Testis (tissue), 3 donors: ENCODE data around the gene LGR5. TPM values are rescaled to one million over a fixed set of nuclear protein-coding genes. Genes with fewer than 3 reads are reported as not detected.

Experiments
- DNase-seq: peaks from one replicate; pipeline ENCODE4 v3.0.0-alpha.2; 2019
- H3K27ac ChIP-seq, 2 donors: fragments of 200-600 bp; sonication (generic); one replicate each; pipeline ENCODE4 v1.5.1; 2019
- H3K27me3 ChIP-seq: fragments of 200-600 bp; sonication (generic); one replicate; pipeline ENCODE4 v1.5.1; 2019
- H3K36me3 ChIP-seq: fragments of 200-600 bp; sonication (generic); one replicate; pipeline ENCODE4 v1.5.1; 2017; ENCODE audit warnings: low read depth; ENCODE audit errors: missing control alignments
- H3K4me1 ChIP-seq: fragments of 200-600 bp; sonication (generic); one replicate; pipeline ENCODE4 v1.5.1; 2019
- H3K4me3 ChIP-seq, 2 donors: fragments of 200-600 bp; sonication (generic); one replicate each; pipeline ENCODE4 v1.5.1; 2017 to 2019
- H3K9me3 ChIP-seq: fragments of 200-600 bp; sonication (generic); one replicate; pipeline ENCODE4 v1.5.1; 2017
- CTCF ChIP-seq, 3 experiments: fragments of 450-650 bp in 2 of 3; fragments of 200-600 bp in 1 of 3; sonication (generic) in 1 of 3; IDR thresholded peaks; one replicate each; pipeline ENCODE4 v1.5.1; 2016 to 2019; ENCODE audit warnings: antibody characterized with exemption in 3 of 3, mild to moderate bottlenecking in 2 of 3, moderate library complexity in 1 of 3
- POLR2A ChIP-seq: fragments of 450-650 bp; IDR thresholded peaks from one replicate; pipeline ENCODE4 v1.6.1; 2017; ENCODE audit warnings: antibody characterized with exemption, mild to moderate bottlenecking, moderate library complexity
- WGBS, 2 donors: methylation state at CpG; one replicate each; pipeline ENCODE4 v1.1.5; 2018; 5-methylcytosine and 5-hydroxymethylcytosine counted together
- intact Hi-C: fragments of 100-400 bp; cut with DNase I; formaldehyde crosslinking; loops from one replicate; pipeline ENCODE4 v1.15.1; 2023; ENCODE audit warnings: low total_unique reads
- polyA plus RNA-seq: library from polyadenylated mRNA; stranded (reverse); fragments of 350-450 nt; fragmentation: Illumina TruSeq; extraction: RNeasy Lipid Tissue Mini Kit (QIAGEN cat#74804); gene quantifications from one replicate; pipeline ENCODE4 v1.2.3, GENCODE V29; 2014; ENCODE audit warnings: low read depth, low replicate concordance; ENCODE audit not compliant: insufficient read depth
- total RNA-seq, 2 donors: library from RNA; depleted of rRNA; stranded (reverse); fragments of >200 nt; gene quantifications; one replicate each; pipeline ENCODE4 v1.2.3, GENCODE V29; 2016

Gene LGR5
- total and polyA plus RNA-seq, 3 donors from 2014 or later = 0.25 to 0.39 (median 0.31) TPM

GRCh38 chr12:71591601-71592000 is 152.0 kb downstream of the LGR5 start:
- no peak for DNase-seq

GRCh38 chr12:71592841-71593240 is 153.2 kb downstream of the LGR5 start:
- no peaks in the 10 kb centered on the region for H3K27me3 ChIP-seq
- no peak overlapping the region for H3K4me3 ChIP-seq
- TF ChIP-seq POLR2A (no peak), CTCF (IDR thresholded peaks at IDR 0.05) (no peak)
- H3K9me3 ChIP-seq = no peaks in the 10 kb centered on the region
- H3K4me1 ChIP-seq = no peaks in the 10 kb centered on the region
- intact Hi-C loops = no loop called here
- WGBS, 2 donors = 57 to 74% methylated on average over 3 of the region's 3 CpGs
- no peak overlapping the region for H3K27ac ChIP-seq
- no peaks in the 10 kb centered on the region for H3K36me3 ChIP-seq
- no peak for DNase-seq

More at GRCh38 chr12:71591601-71592000, 152.0 kb downstream of the LGR5 start:
- Histone ChIP-seq H3K27ac (no peak overlapping the region), H3K27me3 (no peaks in the 10 kb centered on the region), H3K4me3 (no peak overlapping the region), H3K4me1 (no peaks in the 10 kb centered on the region), H3K9me3 (no peaks in the 10 kb centered on the region), H3K36me3 (no peaks in the 10 kb centered on the region)
- TF ChIP-seq CTCF (IDR thresholded peaks at IDR 0.05) = no peak
- no peak for TF ChIP-seq POLR2A
- WGBS, 2 donors = 82 to 83% methylated on average over 2 of the region's 2 CpGs
- intact Hi-C loops = no loop called here

DNA sequence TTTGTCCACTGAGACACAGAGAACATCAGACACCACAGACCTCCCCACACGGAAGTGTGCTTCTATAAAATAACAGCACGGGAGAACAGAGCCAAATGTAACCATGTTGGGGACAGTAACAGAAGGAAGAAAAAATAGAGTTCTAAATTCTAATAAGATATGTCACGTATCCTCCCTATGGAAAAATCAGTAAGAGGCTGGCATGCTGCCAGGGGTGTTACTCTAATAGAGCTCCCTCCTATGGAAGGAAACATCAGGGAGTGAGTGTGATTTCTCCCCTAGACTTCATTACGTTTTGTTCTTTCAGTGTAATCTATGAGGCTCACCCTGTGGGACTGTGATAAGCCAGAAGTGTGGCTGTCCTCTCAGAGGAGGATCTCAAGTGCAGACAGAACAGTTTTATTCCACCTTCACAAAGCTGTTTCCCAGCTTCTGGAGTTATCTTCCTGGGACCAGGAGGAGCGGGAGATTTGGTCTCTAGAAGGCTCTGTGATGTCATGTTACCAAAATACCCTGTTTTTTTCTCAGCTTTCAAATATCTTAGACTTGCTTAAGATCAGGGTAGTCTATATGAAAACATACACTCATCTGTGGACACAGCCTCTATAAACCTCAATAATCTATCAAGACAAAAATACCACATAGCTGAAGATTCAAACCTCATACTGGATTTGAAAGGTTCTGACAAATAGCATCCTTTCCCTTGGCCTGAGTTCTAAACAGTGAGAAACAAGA is 154.8 kb downstream of the LGR5 start:
- Histone ChIP-seq H3K27me3 (no peaks in the 10 kb centered on the region), H3K9me3 (no peaks in the 10 kb centered on the region), H3K4me1 (no peaks in the 10 kb centered on the region), H3K36me3 (no peaks in the 10 kb centered on the region), H3K27ac (no peak overlapping the region), H3K4me3 (no peak overlapping the region)
- WGBS, 2 donors = 38% methylated on average over 5 of the region's 5 CpGs
- DNase-seq = peak; percentile 36
- TF ChIP-seq POLR2A = no peak
- no peak for TF ChIP-seq CTCF (IDR thresholded peaks at IDR 0.05)
- intact Hi-C loops = no loop called here

- H3K27ac ChIP-seq = no peak overlapping the region
Observed at GRCh38 chr12:71599210-71599609, 159.6 kb downstream of the LGR5 start.

More at GRCh38 chr12:71599210-71599609, 159.6 kb downstream of the LGR5 start:
- no peak overlapping the region for H3K4me3 ChIP-seq
- no peak for DNase-seq
- H3K9me3 ChIP-seq = no peaks in the 10 kb centered on the region
- no peaks in the 10 kb centered on the region for H3K36me3 ChIP-seq
- H3K4me1 ChIP-seq = no peaks in the 10 kb centered on the region
- TF ChIP-seq CTCF (IDR thresholded peaks at IDR 0.05) = no peak
- no peak for TF ChIP-seq POLR2A
- no peaks in the 10 kb centered on the region for H3K27me3 ChIP-seq
- intact Hi-C loops = no loop called here
